ENCODE data around the gene LAMA4.
"Not testable (repeated sequence)": the region's sequence is repeated elsewhere in the genome, so short reads cannot be mapped to it uniquely, and the experiment has no call there.

Gene LAMA4

GRCh38 chr6:112109262-112109661 is 145.1 kb downstream of the LAMA4 start:
- no peak overlapping the region for H3K27ac ChIP-seq (ENCODE audit: insufficient read depth, low read depth, low read length, poor library complexity, severe bottlenecking)
- H3K4me3 ChIP-seq (ENCODE audit: insufficient read depth, low read depth, low read length), result no peak overlapping the region
- no peaks in the 10 kb centered on the region for H3K9me3 ChIP-seq (ENCODE audit: control insufficient read depth, low read length)
- H3K4me1 ChIP-seq (ENCODE audit: control insufficient read depth, insufficient read depth, low read length), result no peaks in the 10 kb centered on the region
- 37 to 56% methylated on average over 9 of the region's 9 CpGs for WGBS, 2 experiments
- H3K36me3 ChIP-seq (ENCODE audit: control insufficient read depth, insufficient read depth, low read length), result no peaks in the 10 kb centered on the region
- H3K27me3 ChIP-seq (ENCODE audit: control insufficient read depth, insufficient read depth, low read length, poor library complexity, severe bottlenecking), result no peaks in the 10 kb centered on the region

- H3K27ac ChIP-seq (ENCODE audit: insufficient read depth, low read depth, low read length, poor library complexity, severe bottlenecking), result no peak overlapping the region
- WGBS, 2 experiments, result 90 to 94% methylated on average over 2 of the region's 2 CpGs
- no peaks in the 10 kb centered on the region for H3K36me3 ChIP-seq (ENCODE audit: control insufficient read depth, insufficient read depth, low read length)
- H3K27me3 ChIP-seq (ENCODE audit: control insufficient read depth, insufficient read depth, low read length, poor library complexity, severe bottlenecking), result no peaks in the 10 kb centered on the region
- H3K4me1 ChIP-seq (ENCODE audit: control insufficient read depth, insufficient read depth, low read length), result no peaks in the 10 kb centered on the region
- no peaks in the 10 kb centered on the region for H3K9me3 ChIP-seq (ENCODE audit: control insufficient read depth, low read length)
- H3K4me3 ChIP-seq (ENCODE audit: insufficient read depth, low read depth, low read length), result no peak overlapping the region
Observed at GRCh38 chr6:112106562-112106961, 147.8 kb downstream of the LAMA4 start.

GRCh38 chr6:112106026-112106425 is 148.3 kb downstream of the LAMA4 start:
- H3K4me3 ChIP-seq (ENCODE audit: insufficient read depth, low read depth, low read length); H3K36me3 ChIP-seq (ENCODE audit: control insufficient read depth, insufficient read depth, low read length); H3K27me3 ChIP-seq (ENCODE audit: control insufficient read depth, insufficient read depth, low read length, poor library complexity, severe bottlenecking); H3K4me1 ChIP-seq (ENCODE audit: control insufficient read depth, insufficient read depth, low read length); H3K9me3 ChIP-seq (ENCODE audit: control insufficient read depth, low read length); H3K27ac ChIP-seq (ENCODE audit: insufficient read depth, low read depth, low read length, poor library complexity, severe bottlenecking): not testable (repeated sequence)
- no CpG with 5 or more reads among the region's 2 CpGs for WGBS, 2 experiments

- Histone ChIP-seq H3K27me3 (ENCODE audit: control insufficient read depth, insufficient read depth, low read length, poor library complexity, severe bottlenecking) (no peaks in the 10 kb centered on the region), H3K9me3 (ENCODE audit: control insufficient read depth, low read length) (no peaks in the 10 kb centered on the region), H3K36me3 (ENCODE audit: control insufficient read depth, insufficient read depth, low read length) (no peaks in the 10 kb centered on the region), H3K27ac (ENCODE audit: insufficient read depth, low read depth, low read length, poor library complexity, severe bottlenecking) (no peak overlapping the region), H3K4me3 (ENCODE audit: insufficient read depth, low read depth, low read length) (no peak overlapping the region), H3K4me1 (ENCODE audit: control insufficient read depth, insufficient read depth, low read length) (no peaks in the 10 kb centered on the region)
- WGBS, 2 experiments, result 80 to 83% methylated on average over 4 of the region's 4 CpGs
Observed at GRCh38 chr6:112100561-112100960, 153.8 kb downstream of the LAMA4 start.

GRCh38 chr6:112096901-112097300 is 157.5 kb downstream of the LAMA4 start:
- H3K9me3 ChIP-seq (ENCODE audit: control insufficient read depth, low read length), result no peaks in the 10 kb centered on the region
- H3K4me1 ChIP-seq (ENCODE audit: control insufficient read depth, insufficient read depth, low read length), result no peaks in the 10 kb centered on the region
- H3K4me3 ChIP-seq (ENCODE audit: insufficient read depth, low read depth, low read length), result no peak overlapping the region
- WGBS, 2 experiments, result 93 to 96% methylated on average over 2 of the region's 2 CpGs
- no peaks in the 10 kb centered on the region for H3K36me3 ChIP-seq (ENCODE audit: control insufficient read depth, insufficient read depth, low read length)
- no peaks in the 10 kb centered on the region for H3K27me3 ChIP-seq (ENCODE audit: control insufficient read depth, insufficient read depth, low read length, poor library complexity, severe bottlenecking)
- no peak overlapping the region for H3K27ac ChIP-seq (ENCODE audit: insufficient read depth, low read depth, low read length, poor library complexity, severe bottlenecking)

- H3K4me1 ChIP-seq (ENCODE audit: control insufficient read depth, insufficient read depth, low read length), result no peaks in the 10 kb centered on the region
- peak overlapping the region; percentile 46 for H3K27ac ChIP-seq (ENCODE audit: insufficient read depth, low read depth, low read length, poor library complexity, severe bottlenecking)
- H3K36me3 ChIP-seq (ENCODE audit: control insufficient read depth, insufficient read depth, low read length), result peaks cover 4% of the 10 kb centered on the region
- H3K9me3 ChIP-seq (ENCODE audit: control insufficient read depth, low read length), result no peaks in the 10 kb centered on the region
- peak overlapping the region; percentile 94 for H3K4me3 ChIP-seq (ENCODE audit: insufficient read depth, low read depth, low read length)
- 44 to 48% methylated on average over 7 of the region's 7 CpGs for WGBS, 2 experiments
- H3K27me3 ChIP-seq (ENCODE audit: control insufficient read depth, insufficient read depth, low read length, poor library complexity, severe bottlenecking), result no peaks in the 10 kb centered on the region
Observed at GRCh38 chr6:112087916-112088315, 166.5 kb downstream of the LAMA4 start.

GRCh38 chr6:112087136-112087911 is 167.0 kb downstream of the LAMA4 start, which contains the start of the genes FAM229B and TUBE1:
Gene FAM229B (plus strand): TSS chr6:112087591. CDS start chr6:112099284, 11,693 bp downstream.
Gene TUBE1 (minus strand): TSS chr6:112087482. CDS start chr6:112087434, 48 bp downstream.
- Histone ChIP-seq H3K27ac (ENCODE audit: insufficient read depth, low read depth, low read length, poor library complexity, severe bottlenecking) (peak within 1 kb of the TSS; percentile 82), H3K4me3 (ENCODE audit: insufficient read depth, low read depth, low read length) (peak within 1 kb of the TSS; percentile 94), H3K9me3 (ENCODE audit: control insufficient read depth, low read length) (no peaks in the 10 kb centered on the region), H3K4me1 (ENCODE audit: control insufficient read depth, insufficient read depth, low read length) (no peaks in the 10 kb centered on the region), H3K27me3 (ENCODE audit: control insufficient read depth, insufficient read depth, low read length, poor library complexity, severe bottlenecking) (no peaks in the 10 kb centered on the region), H3K36me3 (ENCODE audit: control insufficient read depth, insufficient read depth, low read length) (peaks cover 4% of the 10 kb centered on the region)
- WGBS, 2 experiments, result 0 to 1% methylated on average over 60 of the region's 60 CpGs

- Histone ChIP-seq H3K4me1 (ENCODE audit: control insufficient read depth, insufficient read depth, low read length) (no peaks in the 10 kb centered on the region), H3K27me3 (ENCODE audit: control insufficient read depth, insufficient read depth, low read length, poor library complexity, severe bottlenecking) (no peaks in the 10 kb centered on the region), H3K27ac (ENCODE audit: insufficient read depth, low read depth, low read length, poor library complexity, severe bottlenecking) (peak overlapping the region; percentile 82), H3K4me3 (ENCODE audit: insufficient read depth, low read depth, low read length) (peak overlapping the region; percentile 94), H3K36me3 (ENCODE audit: control insufficient read depth, insufficient read depth, low read length) (peaks cover 4% of the 10 kb centered on the region), H3K9me3 (ENCODE audit: control insufficient read depth, low read length) (no peaks in the 10 kb centered on the region)
- 0 to 1% methylated on average over 7 to 8 of the region's 8 CpGs for WGBS, 2 experiments
Observed at GRCh38 chr6:112086744-112087135, 167.6 kb downstream of the LAMA4 start.

GRCh38 chr6:112085286-112086065 is 168.9 kb downstream of the LAMA4 start:
- Histone ChIP-seq H3K27me3 (ENCODE audit: control insufficient read depth, insufficient read depth, low read length, poor library complexity, severe bottlenecking) (no peaks in the 10 kb centered on the region), H3K4me3 (ENCODE audit: insufficient read depth, low read depth, low read length) (no peak overlapping the region), H3K4me1 (ENCODE audit: control insufficient read depth, insufficient read depth, low read length) (no peaks in the 10 kb centered on the region), H3K27ac (ENCODE audit: insufficient read depth, low read depth, low read length, poor library complexity, severe bottlenecking) (no peak overlapping the region), H3K36me3 (ENCODE audit: control insufficient read depth, insufficient read depth, low read length) (peaks cover 4% of the 10 kb centered on the region), H3K9me3 (ENCODE audit: control insufficient read depth, low read length) (no peaks in the 10 kb centered on the region)
- WGBS, 2 experiments, result 97 to 98% methylated on average over 7 to 8 of the region's 8 CpGs

- no peaks in the 10 kb centered on the region for H3K27me3 ChIP-seq (ENCODE audit: control insufficient read depth, insufficient read depth, low read length, poor library complexity, severe bottlenecking)
- peaks cover 4% of the 10 kb centered on the region for H3K36me3 ChIP-seq (ENCODE audit: control insufficient read depth, insufficient read depth, low read length)
- H3K4me3 ChIP-seq (ENCODE audit: insufficient read depth, low read depth, low read length), result no peak overlapping the region
- 98 to 100% methylated on average over 1 to 3 of the region's 4 CpGs for WGBS, 2 experiments
- H3K4me1 ChIP-seq (ENCODE audit: control insufficient read depth, insufficient read depth, low read length), result no peaks in the 10 kb centered on the region
- no peaks in the 10 kb centered on the region for H3K9me3 ChIP-seq (ENCODE audit: control insufficient read depth, low read length)
- H3K27ac ChIP-seq (ENCODE audit: insufficient read depth, low read depth, low read length, poor library complexity, severe bottlenecking), result no peak overlapping the region
Observed at GRCh38 chr6:112081569-112081968, 172.8 kb downstream of the LAMA4 start.

All from ectodermal cell (in vitro differentiated cells).